Mesothelial cell of epicardium (in vitro differentiated cells): ENCODE results near the gene ELP6. TPM values are rescaled to one million over a fixed set of nuclear protein-coding genes. Genes with fewer than 3 reads are reported as not detected.
"Not testable (repeated sequence)": the region's sequence is repeated elsewhere in the genome, so short reads cannot be mapped to it uniquely, and the experiment has no call there.

Experiments used
- DNase-seq, 2 experiments: peaks; one replicate each; pipeline ENCODE4 v3.0.0; 2021; ENCODE audit warnings: low spot score in 2 of 2; ENCODE audit not compliant: unreplicated experiment in 2 of 2
- H3K27ac Mint-ChIP-seq: 2 replicates; pipeline ENCODE4 v1.8.0; 2021; ENCODE audit warnings: mixed read lengths
- H3K27me3 Mint-ChIP-seq: 2 replicates; pipeline ENCODE4 v1.8.0; 2021; ENCODE audit warnings: low read depth, mixed read lengths
- H3K36me3 Mint-ChIP-seq: 2 replicates; pipeline ENCODE4 v1.8.0; 2021; ENCODE audit warnings: mixed read lengths
- H3K4me1 Mint-ChIP-seq: 2 replicates; pipeline ENCODE4 v1.8.0; 2021; ENCODE audit warnings: mixed read lengths
- H3K4me3 Mint-ChIP-seq: 2 replicates; pipeline ENCODE4 v1.8.0; 2021; ENCODE audit warnings: mild to moderate bottlenecking, moderate library complexity, mixed read lengths
- H3K9me3 Mint-ChIP-seq: 2 replicates; pipeline ENCODE4 v1.8.0; 2021; ENCODE audit warnings: mixed read lengths
- CTCF ChIP-seq: fragments of 200-600 bp; sonication (generic); IDR thresholded peaks from one replicate; pipeline ENCODE4 v1.5.0; 2021; ENCODE audit warnings: antibody characterized with exemption; ENCODE audit not compliant: unreplicated experiment
- total RNA-seq: library from RNA; stranded (reverse); gene quantifications from 3 replicates; pipeline ENCODE4 v1.2.1, GENCODE V29; 2021

ELP6 gene
- total RNA-seq, 1 donor from 2014 or later: 45.5 TPM

GRCh38 chr3:47491186-47491585 is 22.3 kb downstream of the ELP6 start:
- TF ChIP-seq CTCF: no peak
- no peak for DNase-seq
- H3K27ac Mint-ChIP-seq: no peak overlapping the region
- H3K9me3 Mint-ChIP-seq: no peaks in the 10 kb centered on the region
- no peaks in the 10 kb centered on the region for H3K4me1 Mint-ChIP-seq
- H3K36me3 Mint-ChIP-seq: peaks cover 14% of the 10 kb centered on the region
- H3K27me3 Mint-ChIP-seq: no peaks in the 10 kb centered on the region
- H3K4me3 Mint-ChIP-seq: no peak overlapping the region

- H3K4me3 Mint-ChIP-seq: no peak overlapping the region
- TF ChIP-seq CTCF: no peak
Observed at GRCh38 chr3:47487265-47487664, 26.2 kb downstream of the ELP6 start.

GRCh38 chr3:47485812-47486211 is 27.7 kb downstream of the ELP6 start:
- peaks cover 7% of the 10 kb centered on the region for H3K36me3 Mint-ChIP-seq
- no peak overlapping the region for H3K4me3 Mint-ChIP-seq
- no peak for DNase-seq
- no peak overlapping the region for H3K27ac Mint-ChIP-seq
- TF ChIP-seq CTCF: no peak
- H3K27me3 Mint-ChIP-seq: no peaks in the 10 kb centered on the region
- peaks cover 11% of the 10 kb centered on the region for H3K4me1 Mint-ChIP-seq
- no peaks in the 10 kb centered on the region for H3K9me3 Mint-ChIP-seq

More at GRCh38 chr3:47487265-47487664, 26.2 kb downstream of the ELP6 start:
- peaks cover 3% of the 10 kb centered on the region for H3K4me1 Mint-ChIP-seq
- H3K9me3 Mint-ChIP-seq: no peaks in the 10 kb centered on the region
- no peaks in the 10 kb centered on the region for H3K27me3 Mint-ChIP-seq
- DNase-seq: no peak
- H3K36me3 Mint-ChIP-seq: peaks cover 7% of the 10 kb centered on the region
- H3K27ac Mint-ChIP-seq: no peak overlapping the region

GRCh38 chr3:47482366-47482765 is 31.1 kb downstream of the ELP6 start:
- DNase-seq: no peak
- H3K36me3 Mint-ChIP-seq: peaks cover 4% of the 10 kb centered on the region
- no peak overlapping the region for H3K4me3 Mint-ChIP-seq
- no peak for TF ChIP-seq CTCF
- peak overlapping the region; percentile 13 for H3K27ac Mint-ChIP-seq
- H3K9me3 Mint-ChIP-seq: no peaks in the 10 kb centered on the region
- no peaks in the 10 kb centered on the region for H3K27me3 Mint-ChIP-seq
- H3K4me1 Mint-ChIP-seq: peaks cover 11% of the 10 kb centered on the region

- H3K9me3 Mint-ChIP-seq, DNase-seq, H3K4me3 Mint-ChIP-seq, H3K36me3 Mint-ChIP-seq, H3K27me3 Mint-ChIP-seq: not testable (repeated sequence)
- Mint-ChIP-seq H3K27ac (peak overlapping the region; percentile 29), H3K4me1 (peaks cover 11% of the 10 kb centered on the region)
Observed at GRCh38 chr3:47481763-47482162, 31.7 kb downstream of the ELP6 start.

- H3K4me3 Mint-ChIP-seq, H3K9me3 Mint-ChIP-seq, DNase-seq, H3K36me3 Mint-ChIP-seq, H3K27ac Mint-ChIP-seq, H3K27me3 Mint-ChIP-seq: not testable (repeated sequence)
- H3K4me1 Mint-ChIP-seq: peaks cover 11% of the 10 kb centered on the region
Observed at GRCh38 chr3:47480267-47480666, 33.2 kb downstream of the ELP6 start.

- Mint-ChIP-seq H3K27ac (no peak overlapping the region), H3K4me3 (no peak overlapping the region), H3K4me1 (peaks cover 15% of the 10 kb centered on the region), H3K9me3 (no peaks in the 10 kb centered on the region), H3K36me3 (no peaks in the 10 kb centered on the region), H3K27me3 (no peaks in the 10 kb centered on the region)
- no peak for DNase-seq
- no peak for TF ChIP-seq CTCF
Observed at GRCh38 chr3:47479826-47480160, 33.7 kb downstream of the ELP6 start.
